Stimulated activated CD8-positive, alpha-beta memory T cell treated with anti-CD3 and anti-CD28 coated beads, Interleukin-12 subunit alpha, Interleukin-12 subunit beta, amount 100 ng/mL, for 4 hours (primary cell): ENCODE results near the gene TNIK.

ENCODE experiments used
- DNase-seq: peaks from one replicate; pipeline ENCODE4 v3.0.0-alpha.2; 2020; ENCODE audit warnings: low read depth

Gene TNIK

DNA sequence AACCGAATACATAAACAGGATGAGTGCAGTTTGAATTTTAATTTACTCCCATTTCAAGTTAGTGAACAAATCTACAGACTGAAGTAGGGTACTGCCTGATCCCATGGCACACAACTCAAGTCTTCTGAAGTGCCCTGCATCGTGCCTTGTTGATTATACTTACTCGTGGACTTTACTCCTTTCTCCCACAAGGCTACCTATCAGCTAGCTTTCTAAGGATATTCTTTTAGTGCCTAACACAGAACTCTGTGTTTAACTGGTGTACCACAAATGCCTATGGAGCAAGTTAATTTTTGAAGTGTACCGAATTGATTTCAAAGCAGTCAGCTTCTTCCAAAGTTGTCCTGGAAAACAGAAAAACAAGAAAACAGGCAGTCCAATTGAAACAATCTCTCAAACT, 119.8 kb downstream of the TNIK start:
- no peak for DNase-seq

DNA sequence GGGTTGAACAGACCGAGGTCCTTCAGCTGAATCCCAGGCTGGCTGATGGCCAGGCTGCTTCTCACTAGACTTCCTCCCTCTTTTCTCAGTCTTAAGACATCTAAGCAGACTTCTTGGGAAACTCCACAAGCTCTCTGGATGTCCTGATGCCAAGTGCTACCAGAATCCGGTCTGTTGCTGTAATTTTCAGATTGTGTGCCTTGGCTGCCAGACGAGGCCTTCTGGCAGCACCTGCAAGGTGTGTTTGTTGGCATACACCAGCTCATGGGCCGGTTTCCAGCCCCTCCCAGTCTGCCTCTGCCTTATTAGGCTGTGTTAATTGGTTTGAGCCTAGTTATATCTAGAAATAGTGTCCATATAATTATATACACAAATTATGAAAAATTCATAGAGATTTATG, 120.6 kb downstream of the TNIK start:
- no peak for DNase-seq

- no peak for DNase-seq
Measured at GRCh38 chr3:171336406-171336805, 123.8 kb downstream of the TNIK start.

DNA sequence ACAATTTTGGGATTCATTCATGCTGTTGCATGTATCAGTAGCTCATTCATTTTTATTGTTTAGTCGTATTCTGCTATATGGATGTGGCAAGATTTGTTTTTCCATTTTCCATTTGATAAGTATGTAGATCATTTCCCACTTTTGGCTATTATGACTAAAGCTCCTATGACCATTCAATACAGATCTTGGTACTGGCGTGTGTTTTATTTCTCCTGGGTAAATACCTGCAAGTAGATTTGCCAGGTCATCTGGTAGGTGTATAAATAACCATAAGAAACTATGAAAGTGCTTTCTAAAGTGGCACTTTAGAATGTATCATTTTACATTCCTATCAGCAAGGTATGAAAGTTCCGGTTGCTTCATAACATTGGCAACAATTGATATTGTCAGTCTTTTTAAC, 124.6 kb downstream of the TNIK start:
- no peak for DNase-seq

DNA sequence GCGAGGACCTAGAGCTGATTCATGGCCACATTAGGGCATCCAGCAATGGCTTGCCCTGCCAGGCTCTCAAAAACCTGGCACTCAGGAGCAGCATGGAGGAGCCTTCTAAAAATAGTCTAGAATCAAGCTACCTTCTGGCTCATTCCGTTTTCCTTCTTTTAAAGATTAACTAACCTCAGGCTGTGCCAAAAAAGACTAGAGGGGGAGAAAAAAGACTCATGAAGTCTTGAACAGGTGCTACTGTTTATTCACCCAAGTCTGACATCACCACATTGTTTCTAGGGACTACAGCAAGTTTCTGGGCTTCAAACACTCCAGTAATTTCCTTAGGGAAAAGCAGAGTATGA, 125.8 kb downstream of the TNIK start:
- DNase-seq = no peak

DNA sequence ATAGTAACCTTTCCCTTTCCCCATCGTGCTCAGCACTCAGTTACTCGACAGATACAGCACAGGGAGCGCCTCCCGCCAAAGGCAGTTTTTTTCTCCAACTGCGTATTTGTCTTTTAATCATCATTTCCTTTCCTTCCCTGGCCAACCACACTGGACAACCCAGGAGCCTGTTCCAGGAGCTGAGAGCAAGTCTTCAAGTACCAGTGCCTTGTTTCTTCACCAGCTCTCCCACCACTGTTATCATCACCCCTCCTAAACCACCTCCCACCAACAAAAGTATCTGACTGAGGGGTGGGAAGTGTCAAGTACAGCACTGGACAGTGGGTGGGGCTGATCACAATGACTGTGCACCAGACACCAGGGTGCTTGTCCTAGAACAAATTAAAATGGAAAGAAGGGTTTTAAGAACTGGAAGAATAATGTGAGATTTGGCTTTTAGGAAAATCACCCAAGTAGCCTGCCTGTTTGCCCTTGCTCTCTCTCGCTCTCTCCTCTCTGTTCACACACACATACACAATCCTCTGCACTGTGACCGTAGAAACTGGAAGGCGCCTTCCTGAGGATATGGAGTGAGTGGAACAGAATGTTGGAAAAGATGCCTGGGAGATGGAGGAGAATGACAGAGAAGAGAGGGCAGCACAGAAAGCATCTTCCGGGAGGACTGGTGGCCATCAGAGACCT, 126.3 kb downstream of the TNIK start:
- no peak for DNase-seq

- no peak for DNase-seq
Measured at GRCh38 chr3:171330938-171331337, 129.3 kb downstream of the TNIK start.

DNA sequence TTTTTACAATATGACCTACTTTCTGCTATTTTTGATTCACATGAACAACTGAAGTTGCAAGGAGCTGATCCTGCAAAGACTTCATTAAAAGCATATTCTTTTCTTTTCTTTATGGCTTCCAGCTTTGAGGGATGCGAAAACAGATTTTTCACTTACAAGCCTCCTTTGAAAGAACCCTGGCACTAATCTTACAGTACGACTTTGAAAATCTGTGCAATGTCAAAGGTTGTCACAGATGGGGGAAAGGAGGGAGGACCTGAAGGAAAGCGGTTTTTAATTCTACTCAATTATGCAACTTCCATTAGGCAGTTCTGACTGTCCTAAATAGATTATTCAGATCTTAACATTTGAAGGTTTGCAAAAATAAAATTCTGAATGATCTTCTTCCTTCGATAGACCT, 130.5 kb downstream of the TNIK start:
- no peak for DNase-seq

DNA sequence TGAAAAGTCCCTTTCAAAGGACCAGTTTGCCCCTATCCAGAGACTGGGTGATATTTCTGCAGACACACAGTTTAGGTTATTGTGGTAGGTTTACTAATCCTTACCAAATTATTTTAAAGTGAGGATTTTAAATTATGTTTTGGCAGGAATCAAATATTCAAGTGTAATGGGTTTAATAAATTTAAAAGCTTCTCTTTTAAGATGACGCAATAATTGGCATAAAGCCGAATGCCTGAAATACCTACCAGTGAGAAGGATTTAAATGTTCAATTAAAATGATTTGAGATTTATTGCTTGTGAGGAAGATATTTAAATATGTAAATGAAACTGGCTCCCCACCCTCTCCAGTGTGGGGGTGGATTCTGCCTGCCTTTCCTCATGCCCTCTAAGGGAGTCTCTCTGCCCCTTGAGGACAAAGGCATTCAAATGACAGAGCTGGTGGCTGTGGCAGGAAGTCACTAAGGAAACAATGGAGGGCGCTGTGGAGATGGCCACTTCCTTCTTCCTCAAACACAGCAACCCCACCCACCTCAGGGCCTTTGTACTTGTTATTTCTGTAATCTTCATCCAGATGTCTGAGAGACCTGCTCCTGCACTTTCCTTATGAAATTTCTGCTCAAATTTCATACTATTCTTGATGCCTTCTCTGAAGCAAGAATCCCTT, 131.7 kb downstream of the TNIK start:
- no peak for DNase-seq

GRCh38 chr3:171327441-171328174, 132.6 kb downstream of the TNIK start:
- no peak for DNase-seq

DNA sequence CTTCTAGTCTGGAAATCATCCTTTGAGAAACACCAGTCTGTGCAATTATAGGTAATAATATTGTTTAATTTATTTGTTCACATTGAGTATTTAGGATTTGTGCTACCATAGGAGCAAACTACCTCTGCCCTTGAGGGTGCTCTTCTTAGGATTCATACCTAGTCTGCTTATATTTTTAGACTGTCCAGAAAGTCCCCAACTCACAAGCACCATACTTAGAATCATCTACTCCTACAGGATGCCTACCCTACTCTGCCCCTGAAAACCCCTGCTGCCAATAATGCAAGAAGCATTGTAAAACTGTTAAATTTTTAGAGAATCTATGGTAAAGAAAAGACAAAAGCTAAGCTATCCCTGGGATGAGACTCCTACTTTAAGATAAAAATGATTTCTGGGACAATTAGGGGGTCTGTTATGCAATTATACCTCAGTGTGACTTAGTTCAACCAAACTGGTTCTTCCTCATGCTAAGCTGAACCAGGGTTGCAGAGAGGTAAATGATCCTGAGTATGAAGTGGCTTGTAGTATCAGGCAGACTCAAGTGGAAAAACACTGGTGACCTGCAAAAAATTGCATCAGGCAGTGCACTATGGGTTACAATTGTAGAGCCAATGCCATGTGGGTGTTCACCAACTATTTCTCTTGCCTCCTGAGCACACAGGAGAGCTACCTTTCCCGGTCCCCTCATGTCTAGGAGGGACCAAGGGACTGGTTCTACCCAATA, 133.3 kb downstream of the TNIK start:
- DNase-seq = no peak

- no peak for DNase-seq
Measured at GRCh38 chr3:171323938-171324536, 136.2 kb downstream of the TNIK start.

GRCh38 chr3:171321559-171322360, 138.4 kb downstream of the TNIK start:
- DNase-seq = no peak

DNA sequence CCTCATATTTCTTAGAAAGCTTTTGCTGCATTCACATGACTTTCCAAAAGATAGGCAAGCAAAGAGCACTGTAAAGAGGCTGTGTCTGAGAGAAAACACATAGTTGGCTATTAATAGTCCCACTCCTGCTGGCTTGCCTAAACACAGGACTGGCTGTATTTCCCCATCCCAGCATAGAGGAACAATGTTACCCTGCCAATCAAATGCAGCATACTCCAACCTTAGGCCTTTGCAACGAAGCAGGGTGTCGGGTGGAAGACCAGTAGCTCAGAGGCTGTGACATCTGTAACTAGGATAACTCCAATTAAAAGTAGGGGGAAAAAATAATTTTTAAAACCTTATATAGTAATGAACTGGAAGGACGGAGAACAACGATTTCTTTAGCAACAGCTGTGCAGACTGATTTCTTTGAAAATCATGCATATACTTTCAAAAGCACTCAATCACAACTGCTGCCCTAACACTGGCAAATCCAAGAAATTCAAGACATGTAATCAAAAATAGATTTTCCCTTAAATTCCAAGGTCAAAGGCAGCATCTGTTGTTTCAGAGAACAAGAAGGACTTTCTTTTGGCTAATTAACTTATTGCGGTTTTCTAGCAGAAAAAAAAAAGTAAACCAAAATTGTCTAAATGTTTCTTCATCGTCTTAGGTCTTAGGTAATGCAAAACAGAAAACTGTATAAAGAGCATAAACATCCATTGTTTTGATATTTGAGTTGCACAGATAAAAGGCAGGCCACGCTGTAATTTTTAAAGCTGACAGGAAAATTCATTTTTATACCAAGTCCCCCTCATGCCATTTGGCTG, 139.3 kb downstream of the TNIK start:
- DNase-seq = no peak

- DNase-seq = no peak
Measured at GRCh38 chr3:171317171-171317570, 143.0 kb downstream of the TNIK start.

GRCh38 chr3:171315919-171316318, 144.3 kb downstream of the TNIK start:
- DNase-seq = no peak

DNA sequence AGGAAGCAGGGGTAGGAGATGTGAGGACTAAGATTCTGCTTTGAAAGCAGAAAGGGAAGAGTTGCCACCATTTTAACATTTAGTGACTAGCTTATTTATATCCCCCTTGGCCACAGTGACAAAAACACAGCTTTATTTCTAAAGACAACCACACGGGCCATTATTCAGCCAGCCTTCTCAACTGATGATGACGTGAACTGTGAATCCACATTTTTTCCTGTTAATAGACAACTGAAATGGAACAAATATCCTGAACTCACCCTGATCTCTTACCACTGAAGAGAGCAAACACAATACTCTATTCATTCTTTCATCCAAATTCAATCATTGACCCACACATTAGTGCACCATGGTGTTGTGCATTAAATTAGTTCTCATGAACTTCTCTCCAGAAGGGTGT, 145.1 kb downstream of the TNIK start:
- DNase-seq = no peak

GRCh38 chr3:171314341-171314740, 145.9 kb downstream of the TNIK start:
- DNase-seq = no peak

- DNase-seq = no peak
Measured at GRCh38 chr3:171313702-171314101, 146.5 kb downstream of the TNIK start.

- no peak for DNase-seq
Measured at GRCh38 chr3:171312741-171313140, 147.5 kb downstream of the TNIK start.

GRCh38 chr3:171311784-171312183, 148.4 kb downstream of the TNIK start:
- DNase-seq = no peak
